Measurements from ENCODE around the gene CDC25B. TPM values are rescaled to one million over a fixed set of nuclear protein-coding genes. Genes with fewer than 3 reads are reported as not detected.

Gene CDC25B
- total and polyA plus RNA-seq, 2 of the 13 experiments (the other 11 are each of a cell fraction or from before 2014, with no cell fraction given), result 14.5 to 19.4 TPM

- TF ChIP-seq HMGXB3 (CRISPR knock-in tag; IDR thresholded peaks at IDR 0.05; ENCODE audit: borderline replicate concordance) (no peak), SNAI1 (CRISPR knock-in tag; IDR thresholded peaks at IDR 0.05; ENCODE audit: borderline replicate concordance) (0 out of 2 replicates have a peak, but pooled peaks have one; percentile 35), HOMEZ (CRISPR knock-in tag; IDR thresholded peaks at IDR 0.05; ENCODE audit: low read depth) (no peak; the same call in 1 of the 2 replicates), ZNF276 (CRISPR knock-in tag; IDR thresholded peaks at IDR 0.05; ENCODE audit: low read depth) (no peak), NR3C1 (CRISPR knock-in tag; IDR thresholded peaks at IDR 0.05) (no peak), CREB3 (CRISPR knock-in tag; IDR thresholded peaks at IDR 0.05) (peak; percentile 72; the same call in 1 of the 2 replicates), HCFC1 (IDR thresholded peaks at IDR 0.05; ENCODE audit: low read depth, low read length) (no peak; the same call in 1 of the 2 replicates), GRHL1 (CRISPR knock-in tag; conservative IDR thresholded peaks at IDR 0.05) (no peak), SUZ12 (IDR thresholded peaks at IDR 0.05; ENCODE audit: low read depth, low read length) (no peak), ATF4 (CRISPR knock-in tag; IDR thresholded peaks at IDR 0.05) (no peak), DNMT3B (CRISPR knock-in tag; conservative IDR thresholded peaks at IDR 0.05) (no peak; the same call in none of the 2 replicates), NFKBIZ (CRISPR knock-in tag; IDR thresholded peaks at IDR 0.05) (no peak), ZNF672 (CRISPR knock-in tag; IDR thresholded peaks at IDR 0.05) (no peak), GTF2F1 (IDR thresholded peaks at IDR 0.05; ENCODE audit: low read length) (no peak), SRSF4 (IDR thresholded peaks at IDR 0.05; ENCODE audit: low read depth, low read length, poor library complexity, severe bottlenecking) (no peak), HNRNPL (IDR thresholded peaks at IDR 0.05; ENCODE audit: low read depth, low read length) (peak; percentile 83; the same call in 1 of the 2 replicates), ZNF790 (CRISPR knock-in tag; IDR thresholded peaks at IDR 0.05; ENCODE audit: borderline replicate concordance) (no peak), KDM1A (CRISPR knock-in tag; IDR thresholded peaks at IDR 0.05) (no peak), IRX3 (CRISPR knock-in tag; IDR thresholded peaks at IDR 0.05; ENCODE audit: borderline replicate concordance, low read depth) (no peak)
These were observed 50.2 kb downstream of the CDC25B start (continued) for GRCh38 chr20:3846378-3846739.

Measured in HepG2 (cell line).